Upper lobe of left lung (tissue), 6 donors: ENCODE measurements around the gene INKA1. TPM values are rescaled to one million over a fixed set of nuclear protein-coding genes. Genes with fewer than 3 reads are reported as not detected.
"Not testable (repeated sequence)": the region's sequence is repeated elsewhere in the genome, so short reads cannot be mapped to it uniquely, and the experiment has no call there.

Source experiments
- ATAC-seq, 2 donors: fragments of 200-7000 bp; cut with Tn5 transposase; one replicate each; pipeline ENCODE4 v1.9.1; 2022; ENCODE audit warnings: mild to moderate bottlenecking in 2 of 2, moderate library complexity in 2 of 2; ENCODE audit not compliant: low FRiP score in 2 of 2
- DNase-seq, 2 donors: peaks; one replicate each; pipeline ENCODE4 v3.0.0-alpha.2; 2019 to 2020
- H3K27ac ChIP-seq, 4 donors: fragments of 200-600 bp; sonication (generic); one replicate each; pipeline ENCODE4 v1.5.1; 2016 to 2019
- H3K27me3 ChIP-seq, 4 donors: fragments of 200-600 bp; sonication (generic); one replicate each; pipeline ENCODE4 v1.5.1; 2017 to 2019
- H3K36me3 ChIP-seq, 4 donors: fragments of 200-600 bp; sonication (generic); one replicate each; pipeline ENCODE4 v1.5.1; 2016 to 2019
- H3K4me1 ChIP-seq, 4 donors: fragments of 200-600 bp; sonication (generic); one replicate each; pipeline ENCODE4 v1.5.1; 2018 to 2019
- H3K4me3 ChIP-seq, 4 donors: fragments of 200-600 bp; sonication (generic); one replicate each; pipeline ENCODE4 v1.5.1; 2017 to 2019; ENCODE audit warnings: mild to moderate bottlenecking in 2 of 4, moderate library complexity in 1 of 4
- H3K9me3 ChIP-seq, 4 donors: fragments of 200-600 bp; sonication (generic); one replicate each; pipeline ENCODE4 v1.5.1; 2018 to 2019
- EP300 ChIP-seq, 4 donors: sonication (generic); formaldehyde crosslinking; IDR thresholded peaks; one replicate each; pipeline ENCODE4 v1.5.1; 2017; ENCODE audit warnings: antibody characterized with exemption in 4 of 4, control low read depth in 2 of 4
- POLR2A ChIP-seq, 4 donors: fragments of 450-650 bp; IDR thresholded peaks; one replicate each; pipeline ENCODE4 v1.5.1; 2016 to 2017; ENCODE audit warnings: antibody characterized with exemption in 4 of 4, mild to moderate bottlenecking in 2 of 4
- POLR2AphosphoS5 ChIP-seq, 2 donors: sonication (generic); formaldehyde crosslinking; IDR thresholded peaks; one replicate each; pipeline ENCODE4 v1.5.1; 2017; ENCODE audit warnings: antibody characterized with exemption in 2 of 2
- WGBS, 2 donors: methylation state at CpG; one replicate each; pipeline ENCODE4 v1.1.5; 2017 to 2018; 5-methylcytosine and 5-hydroxymethylcytosine counted together
- total RNA-seq, 6 donors: library from RNA; depleted of rRNA in 4 of 6; stranded (reverse); fragments of >200 nt in 4 of 6; gene quantifications; one replicate each; pipeline versions ENCODE4 v1.1.0 to v1.2.1, GENCODE V29; 2016 to 2021
- TF ChIP-seq, protein P1 (sequence below), 6 experiments: fragments of 450-650 bp in 4 of 6; fragments of 200-600 bp in 2 of 6; sonication (generic) in 2 of 6; IDR thresholded peaks; one replicate each; pipeline ENCODE4 v1.5.1; 2016 to 2019; ENCODE audit warnings: antibody characterized with exemption in 6 of 6
- donor health status: DM: no; HTN: no; CAD: no; lungs with moderate emphysema.
- donor health status: DM: no; HTN: yes; CAD: no; lungs with severe emphysema.

The INKA1 gene
- total RNA-seq, 6 donors from 2014 or later, result 5.0 to 13.6 (median 7.4) TPM

DNA sequence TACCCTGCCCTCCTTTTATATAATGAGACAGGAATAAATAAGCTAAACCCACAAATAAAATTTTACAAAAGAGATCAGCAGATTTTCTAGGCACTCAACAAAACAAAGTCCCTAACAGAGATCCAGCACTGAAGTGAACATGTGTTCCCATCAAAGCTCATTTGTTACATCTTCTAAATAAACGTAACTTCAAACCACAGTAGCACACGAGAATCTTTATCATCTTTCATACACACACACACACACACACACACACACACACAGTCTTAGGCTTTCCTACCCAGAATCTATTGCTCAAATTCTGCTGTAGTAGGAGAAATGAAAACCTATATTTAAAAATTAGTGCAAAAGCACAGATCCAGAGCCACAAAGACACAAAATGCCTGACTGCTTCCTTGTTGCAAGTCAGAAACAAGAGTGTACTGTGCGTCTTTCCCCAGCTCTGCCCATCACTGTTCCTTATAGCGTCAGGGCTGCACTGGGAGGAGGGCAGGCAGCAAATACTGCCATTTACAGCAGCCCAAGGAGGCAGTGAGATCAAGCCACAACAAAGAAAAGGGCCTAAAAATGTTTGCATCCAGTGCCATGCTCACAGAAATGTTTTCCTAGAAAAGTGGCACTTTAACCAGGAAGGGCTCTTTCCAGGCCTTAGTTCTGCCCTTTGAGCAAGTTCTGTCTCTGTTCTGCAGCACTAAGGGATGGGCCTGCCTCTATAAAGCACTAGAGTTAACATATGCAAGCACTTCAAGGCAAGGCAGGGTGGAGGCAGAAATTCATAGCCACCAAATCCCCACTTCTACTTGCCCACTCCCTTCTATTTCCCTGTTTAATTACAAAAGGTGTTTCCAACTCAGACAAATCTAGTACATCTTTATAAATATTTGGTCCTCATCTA, 22.7 kb upstream of the INKA1 start:
- Histone ChIP-seq H3K4me3 (no peak overlapping the region), H3K36me3 (peaks cover 0 to 54% (median 14%) of the 10 kb centered on the region in 4 donors), H3K4me1 (peaks cover 31 to 66% (median 40%) of the 10 kb centered on the region in 4 donors), H3K27me3 (no peaks in the 10 kb centered on the region), H3K9me3 (no peaks in the 10 kb centered on the region), H3K27ac (peak overlapping the region in 1 of 4 donors; percentile 4)
- DNase-seq (no peak), ATAC-seq (no peak)
- WGBS, 2 donors, result 61 to 73% methylated on average over 3 to 4 of the region's 4 CpGs
- TF ChIP-seq EP300 (IDR thresholded peaks at IDR 0.05), result no peak
- TF ChIP-seq, protein P1, sequence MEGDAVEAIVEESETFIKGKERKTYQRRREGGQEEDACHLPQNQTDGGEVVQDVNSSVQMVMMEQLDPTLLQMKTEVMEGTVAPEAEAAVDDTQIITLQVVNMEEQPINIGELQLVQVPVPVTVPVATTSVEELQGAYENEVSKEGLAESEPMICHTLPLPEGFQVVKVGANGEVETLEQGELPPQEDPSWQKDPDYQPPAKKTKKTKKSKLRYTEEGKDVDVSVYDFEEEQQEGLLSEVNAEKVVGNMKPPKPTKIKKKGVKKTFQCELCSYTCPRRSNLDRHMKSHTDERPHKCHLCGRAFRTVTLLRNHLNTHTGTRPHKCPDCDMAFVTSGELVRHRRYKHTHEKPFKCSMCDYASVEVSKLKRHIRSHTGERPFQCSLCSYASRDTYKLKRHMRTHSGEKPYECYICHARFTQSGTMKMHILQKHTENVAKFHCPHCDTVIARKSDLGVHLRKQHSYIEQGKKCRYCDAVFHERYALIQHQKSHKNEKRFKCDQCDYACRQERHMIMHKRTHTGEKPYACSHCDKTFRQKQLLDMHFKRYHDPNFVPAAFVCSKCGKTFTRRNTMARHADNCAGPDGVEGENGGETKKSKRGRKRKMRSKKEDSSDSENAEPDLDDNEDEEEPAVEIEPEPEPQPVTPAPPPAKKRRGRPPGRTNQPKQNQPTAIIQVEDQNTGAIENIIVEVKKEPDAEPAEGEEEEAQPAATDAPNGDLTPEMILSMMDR (IDR thresholded peaks at IDR 0.05), result no peak
- no peak for TF ChIP-seq POLR2AphosphoS5 (IDR thresholded peaks at IDR 0.05)

DNA sequence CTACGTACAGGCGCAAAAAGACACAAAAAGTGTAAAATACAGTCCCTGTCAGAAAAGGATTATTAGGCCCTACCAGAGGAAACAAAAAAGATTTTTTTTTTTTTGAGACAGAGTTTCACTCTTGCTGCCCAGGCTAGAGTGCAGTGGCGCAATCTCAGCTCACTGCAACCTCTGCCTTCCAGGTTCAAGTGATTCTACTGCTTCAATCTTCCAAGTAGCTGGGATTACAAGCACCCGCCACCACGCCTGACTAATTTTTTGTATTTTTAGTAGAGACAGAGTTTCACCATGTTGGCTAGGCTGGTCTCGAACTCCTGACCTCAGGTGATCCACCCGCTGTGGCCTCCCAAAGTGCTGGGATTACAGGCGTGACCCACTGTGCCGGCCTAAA, 22.1 kb upstream of the INKA1 start:
- Histone ChIP-seq H3K4me1 (peaks cover 33 to 70% (median 41%) of the 10 kb centered on the region in 4 donors), H3K36me3 (peaks cover 0 to 48% (median 14%) of the 10 kb centered on the region in 4 donors)
- not testable (repeated sequence) for H3K9me3 ChIP-seq, H3K27ac ChIP-seq, ATAC-seq, H3K27me3 ChIP-seq, H3K4me3 ChIP-seq
- 73 to 86% methylated on average over 9 of the region's 9 CpGs for WGBS, 2 donors
- peak in 1 of 2 donors; percentile 62 for DNase-seq

DNA sequence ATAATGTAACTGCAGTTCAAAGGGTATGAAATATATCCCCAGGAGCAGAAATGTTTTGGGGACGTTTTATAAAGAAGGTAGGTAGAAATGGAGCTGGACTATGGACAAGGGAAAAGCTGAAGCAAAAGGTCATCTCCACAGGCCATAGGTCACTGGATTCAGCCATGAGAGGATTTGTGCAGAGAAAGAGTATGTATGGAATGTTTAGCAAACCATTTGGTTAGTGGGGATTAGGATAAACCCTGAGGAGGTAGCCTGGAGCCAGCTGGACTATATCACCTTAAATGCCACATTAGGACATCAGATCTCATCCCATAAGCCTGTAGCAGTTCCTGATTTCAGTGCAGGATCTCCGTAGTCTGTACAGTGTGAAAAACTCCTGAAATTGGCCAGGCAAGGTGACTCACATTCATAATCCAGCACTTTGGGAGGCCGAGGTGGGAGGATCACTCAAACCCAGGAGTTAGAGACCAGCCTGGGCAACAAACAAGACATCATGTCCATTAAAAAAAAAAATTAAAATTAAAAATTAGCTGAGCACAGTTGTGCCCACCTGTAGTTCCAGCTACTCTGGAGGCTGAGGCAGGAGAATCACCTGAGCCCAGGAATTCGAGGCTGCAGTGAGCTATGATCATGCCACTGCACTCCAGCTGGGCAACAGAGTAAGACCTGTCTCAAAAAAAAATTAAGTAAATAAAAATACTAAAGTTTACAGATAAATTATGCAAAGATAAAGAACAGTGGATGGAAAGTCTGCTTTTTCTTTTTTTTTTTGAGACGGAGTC, 21.5 kb upstream of the INKA1 start:
- H3K4me3 ChIP-seq, result no peak overlapping the region
- WGBS, 2 donors, result 86% methylated on average over 5 of the region's 5 CpGs
- H3K4me1 ChIP-seq, result peaks cover 33 to 70% (median 41%) of the 10 kb centered on the region in 4 donors
- no peak for DNase-seq
- no peaks in the 10 kb centered on the region for H3K27me3 ChIP-seq
- no peak overlapping the region for H3K27ac ChIP-seq
- no peak for ATAC-seq
- H3K9me3 ChIP-seq, result no peaks in the 10 kb centered on the region
- H3K36me3 ChIP-seq, result peaks cover 0 to 44% (median 14%) of the 10 kb centered on the region in 4 donors
- TF ChIP-seq, protein P1 (IDR thresholded peaks at IDR 0.05), result no peak
- no peak for TF ChIP-seq EP300 (IDR thresholded peaks at IDR 0.05)
- TF ChIP-seq POLR2A (IDR thresholded peaks at IDR 0.05), result no peak
- TF ChIP-seq POLR2AphosphoS5 (IDR thresholded peaks at IDR 0.05), result no peak

DNA sequence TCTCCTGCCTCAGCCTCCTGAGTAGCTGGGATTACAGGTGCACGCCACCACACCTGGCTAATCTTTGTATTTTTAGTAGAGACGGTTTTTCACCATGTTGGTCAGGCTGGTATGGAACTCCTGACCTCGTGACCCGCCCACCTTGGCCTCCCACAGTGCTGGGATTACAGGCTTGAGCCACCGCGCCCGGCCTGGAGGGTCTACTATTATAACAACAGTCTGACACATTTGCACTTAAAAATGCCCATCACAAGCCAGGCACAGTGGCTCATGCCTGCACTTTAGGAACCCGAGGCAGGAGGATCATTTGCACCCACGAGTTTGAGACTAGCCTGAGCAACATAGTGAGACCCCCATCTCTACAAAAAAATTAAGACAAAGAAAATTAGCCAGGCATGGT, 20.8 kb upstream of the INKA1 start:
- Histone ChIP-seq H3K36me3 (peaks cover 0 to 37% (median 11%) of the 10 kb centered on the region in 4 donors), H3K4me1 (peaks cover 39 to 76% (median 45%) of the 10 kb centered on the region in 4 donors)
- H3K27ac ChIP-seq, H3K4me3 ChIP-seq, ATAC-seq, H3K27me3 ChIP-seq, H3K9me3 ChIP-seq: not testable (repeated sequence)
- peak in 1 of 2 donors; percentile 27 for DNase-seq
- 95 to 97% methylated on average over 8 to 9 of the region's 9 CpGs for WGBS, 2 donors

DNA sequence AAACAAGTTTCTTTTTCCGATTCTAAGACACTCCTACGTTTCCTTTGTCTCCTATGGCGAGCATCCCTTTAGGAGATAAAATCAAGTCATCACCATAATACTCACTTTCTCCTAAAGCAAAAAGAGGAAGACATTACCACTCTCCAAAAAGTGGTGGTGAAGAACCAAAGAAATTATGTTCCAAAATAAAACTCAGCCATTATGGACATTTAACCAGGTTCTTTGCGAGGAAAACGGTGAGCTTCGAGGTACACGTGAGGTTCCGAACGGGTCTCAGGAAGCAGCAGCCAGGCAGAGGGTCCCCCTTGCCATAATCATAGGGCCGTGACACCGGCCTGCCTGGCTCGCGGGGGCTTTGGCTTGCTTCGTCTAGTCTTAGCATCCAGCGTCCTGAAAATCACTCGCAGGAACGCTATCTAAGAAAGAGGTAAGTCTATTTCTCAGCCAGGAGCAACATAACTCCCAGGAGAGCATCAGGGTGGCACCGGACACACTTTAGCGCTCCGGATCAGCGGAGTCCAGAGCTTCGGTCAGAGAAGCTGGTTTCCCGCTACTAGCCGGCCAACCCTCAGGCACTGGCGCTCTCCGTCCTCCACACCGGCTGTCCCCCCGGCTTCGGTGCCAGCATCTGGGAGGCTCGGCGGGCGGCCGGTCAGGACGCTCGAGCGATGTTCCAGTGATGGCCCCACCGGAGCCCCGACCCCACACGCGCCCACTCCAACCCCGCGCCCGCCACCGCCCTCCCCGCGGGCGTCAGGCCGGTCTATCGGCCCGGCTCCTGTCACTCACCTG, 17.3 kb upstream of the INKA1 start:
- peak in 1 of 2 donors; percentile 35 for DNase-seq
- peaks cover 0 to 26% (median 9%) of the 10 kb centered on the region in 4 donors for H3K36me3 ChIP-seq
- no peaks in the 10 kb centered on the region for H3K27me3 ChIP-seq
- H3K4me3 ChIP-seq, result peak overlapping the region; percentile 87 to 96 (median 88)
- peak; percentile 0 to 67 for ATAC-seq
- 2 to 3% methylated on average over 15 to 32 of the region's 50 CpGs for whole genome bisulfite sequencing, 2 donors
- no peaks in the 10 kb centered on the region for H3K9me3 ChIP-seq
- peak overlapping the region; percentile 93 to 99 (median 96) for H3K27ac ChIP-seq
- TF ChIP-seq POLR2A (IDR thresholded peaks at IDR 0.05), result no peak
- no peak for TF ChIP-seq POLR2AphosphoS5 (IDR thresholded peaks at IDR 0.05)
- H3K4me1 ChIP-seq, result peaks cover 32 to 54% (median 36%) of the 10 kb centered on the region in 4 donors
